Body of pancreas (tissue), 4 donors: ENCODE measurements around the gene LAMA2.

ENCODE experiments used
- POLR2A ChIP-seq, 3 donors: fragments of 450-650 bp; IDR thresholded peaks; one replicate each; pipeline ENCODE4 v1.6.1; 2016; ENCODE audit warnings: antibody characterized with exemption in 3 of 3, mild to moderate bottlenecking in 2 of 3
- TF ChIP-seq, protein P1 (sequence below), 7 experiments: fragments of 450-650 bp in 4 of 7; fragments of 200-600 bp in 3 of 7; sonication (generic) in 3 of 7; IDR thresholded peaks; one replicate each; pipeline ENCODE4 v1.5.1; 2016 to 2019; ENCODE audit warnings: antibody characterized with exemption in 7 of 7

DNA sequence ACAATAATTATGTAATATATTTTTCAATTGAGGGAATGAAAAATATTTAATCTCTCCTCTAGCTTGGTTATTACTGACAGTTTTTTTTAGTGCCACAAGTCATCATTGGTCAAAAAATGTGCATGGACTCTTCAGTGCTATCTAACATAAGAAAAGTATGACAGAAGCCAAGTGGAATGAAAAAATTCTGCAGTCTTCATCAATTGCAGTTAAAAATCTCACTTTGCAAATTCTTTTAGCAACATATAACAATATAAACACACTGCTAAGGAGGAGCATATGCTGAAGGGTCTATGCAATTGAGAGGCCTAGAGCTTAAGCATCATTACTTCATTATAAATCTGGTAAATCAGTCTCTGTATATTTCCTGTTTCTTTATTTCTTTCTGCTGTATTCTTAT, 652.0 kb downstream of the LAMA2 start:
- TF ChIP-seq, protein P1, sequence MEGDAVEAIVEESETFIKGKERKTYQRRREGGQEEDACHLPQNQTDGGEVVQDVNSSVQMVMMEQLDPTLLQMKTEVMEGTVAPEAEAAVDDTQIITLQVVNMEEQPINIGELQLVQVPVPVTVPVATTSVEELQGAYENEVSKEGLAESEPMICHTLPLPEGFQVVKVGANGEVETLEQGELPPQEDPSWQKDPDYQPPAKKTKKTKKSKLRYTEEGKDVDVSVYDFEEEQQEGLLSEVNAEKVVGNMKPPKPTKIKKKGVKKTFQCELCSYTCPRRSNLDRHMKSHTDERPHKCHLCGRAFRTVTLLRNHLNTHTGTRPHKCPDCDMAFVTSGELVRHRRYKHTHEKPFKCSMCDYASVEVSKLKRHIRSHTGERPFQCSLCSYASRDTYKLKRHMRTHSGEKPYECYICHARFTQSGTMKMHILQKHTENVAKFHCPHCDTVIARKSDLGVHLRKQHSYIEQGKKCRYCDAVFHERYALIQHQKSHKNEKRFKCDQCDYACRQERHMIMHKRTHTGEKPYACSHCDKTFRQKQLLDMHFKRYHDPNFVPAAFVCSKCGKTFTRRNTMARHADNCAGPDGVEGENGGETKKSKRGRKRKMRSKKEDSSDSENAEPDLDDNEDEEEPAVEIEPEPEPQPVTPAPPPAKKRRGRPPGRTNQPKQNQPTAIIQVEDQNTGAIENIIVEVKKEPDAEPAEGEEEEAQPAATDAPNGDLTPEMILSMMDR (IDR thresholded peaks at IDR 0.05): no peak
- no peak for TF ChIP-seq POLR2A (IDR thresholded peaks at IDR 0.05)
